K562 (cell line): ENCODE results near the gene AP1G2. TPM values are rescaled to one million over a fixed set of nuclear protein-coding genes. Genes with fewer than 3 reads are reported as not detected.

Experiments
- CREB5 ChIP-seq: fragments of 250-450 bp; sonication (Bioruptor Pico); IDR thresholded peaks from 2 replicates; pipeline ENCODE4 v1.5.0; 2020; ENCODE audit warnings: mild to moderate bottlenecking
- GABPA ChIP-seq: fragments of 200-800 bp; sonication (Bioruptor generic); conservative IDR thresholded peaks from 2 replicates; pipeline ENCODE4 v1.6.1; 2016; ENCODE audit warnings: low read depth, missing genetic modification characterization, missing compliant biosample characterization
- L3MBTL2 ChIP-seq: fragments of 450-650 bp; IDR thresholded peaks from 2 replicates; pipeline ENCODE4 v1.6.1; 2016; ENCODE audit warnings: mild to moderate bottlenecking, moderate library complexity
- MTA3 ChIP-seq: fragments of 450-650 bp; formaldehyde crosslinking; IDR thresholded peaks from 2 replicates; pipeline ENCODE4 v1.6.1; 2017; ENCODE audit warnings: mild to moderate bottlenecking, borderline replicate concordance
- MYC ChIP-seq, 2 experiments: fragments of 250-450 bp in 1 of 2; sonication (Bioruptor Pico) in 1 of 2; IDR thresholded peaks; 2 replicates each; pipeline versions ENCODE4 v1.5.1 to v1.6.1; 2012 to 2021; ENCODE audit warnings: low read depth in 2 of 2, borderline replicate concordance in 1 of 2, improper control_type of control experiment in 1 of 2, low read length in 1 of 2, mild to moderate bottlenecking in 1 of 2, moderate library complexity in 1 of 2
- RBBP5 ChIP-seq: fragments of 200-600 bp; sonication (generic); IDR thresholded peaks from 2 replicates; pipeline ENCODE4 v1.6.1; 2012; ENCODE audit warnings: borderline replicate concordance, mild to moderate bottlenecking, low read length, control low read depth, inconsistent platforms; ENCODE audit not compliant: insufficient read depth, poor library complexity, severe bottlenecking
- RFX1 ChIP-seq: fragments of 450-650 bp; IDR thresholded peaks from 2 replicates; pipeline ENCODE4 v1.6.1; 2016; ENCODE audit warnings: mild to moderate bottlenecking, moderate library complexity
- SLC30A9 ChIP-seq: fragments of 250-450 bp; sonication (Bioruptor Pico); IDR thresholded peaks from 2 replicates; pipeline ENCODE4 v1.8.0; 2022; ENCODE audit warnings: mild to moderate bottlenecking, moderate library complexity
- ZBTB11 ChIP-seq, 3 experiments: fragments of 200-800 bp in 1 of 3; fragments of 250-450 bp in 1 of 3; fragments of 450-650 bp in 1 of 3; sonication (Bioruptor Pico) in 1 of 3; sonication (Bioruptor generic) in 1 of 3; formaldehyde crosslinking in 1 of 3; IDR thresholded peaks; 2 replicates each; pipeline versions ENCODE4 v1.6.1 to v1.8.0; 2016 to 2022; ENCODE audit warnings: mild to moderate bottlenecking in 2 of 3, missing genetic modification characterization in 2 of 3, missing compliant biosample characterization in 1 of 3, moderate library complexity in 1 of 3
- ZNF274 ChIP-seq: IDR thresholded peaks from 2 replicates; pipeline ENCODE4 v1.6.1; 2011; ENCODE audit warnings: low read depth, mild to moderate bottlenecking, low read length, moderate library complexity, borderline replicate concordance
- ZNF644 ChIP-seq: fragments of 200-800 bp; sonication (Bioruptor generic); IDR thresholded peaks from 2 replicates; pipeline ENCODE4 v1.6.1; 2016; ENCODE audit warnings: low read depth, missing genetic modification characterization, missing compliant biosample characterization
- polyA plus RNA-seq, 8 experiments: library from polyadenylated mRNA; depleted of rRNA in 4 of 8; stranded (reverse) in 5 of 8; unstranded in 3 of 8; fragments of >200 nt; fragmentation: Nextera tagmentation in 2 of 8; fragmentation: Illumina TruSeq in 1 of 8; extraction: Ambion mirVana in 2 of 8; extraction: Trizol in 1 of 8; gene quantifications; 2 replicates each; pipeline versions ENCODE4 v1.2.1 to v1.2.3, GENCODE V29; 2011 to 2014; ENCODE audit warnings: inconsistent platforms in 1 of 8, missing spikeins in 1 of 8
- total RNA-seq, 7 experiments: library from RNA; depleted of rRNA in 6 of 7; stranded (reverse); fragments of >200 nt in 6 of 7; fragmentation: Illumina TruSeq in 2 of 7; extraction: Trizol in 2 of 7; gene quantifications; 2 replicates each; pipeline versions ENCODE4 v1.2.1 to v1.2.3, GENCODE V29; 2011 to 2021; ENCODE audit warnings: low replicate concordance in 1 of 7

The AP1G2 gene
- total and polyA plus RNA-seq, 9 of the 15 experiments (the other 6 are each of a cell fraction or from before 2014, with no cell fraction given) = 19.1 to 83.5 (median 33.3) TPM

- TF ChIP-seq ZNF274 = no peak
- peak; percentile 65 for TF ChIP-seq RBBP5
- no peak for TF ChIP-seq CREB5 (CRISPR knock-in tag)
- TF ChIP-seq ZBTB11 (CRISPR knock-in tag; IDR thresholded peaks at IDR 0.05) = peak in 1 of 3 experiments; percentile 94; a peak in 3 of 6 replicates
- TF ChIP-seq MTA3 = peak; percentile 48; the same call in 1 of the 2 replicates
- peak; percentile 97 for TF ChIP-seq RFX1
- TF ChIP-seq ZNF644 (tag) = peak; percentile 56; the same call in 1 of the 2 replicates
- no peak for TF ChIP-seq SLC30A9 (CRISPR knock-in tag)
- TF ChIP-seq GABPA (tag) = peak; percentile 70
- peak; percentile 34 for TF ChIP-seq L3MBTL2
- TF ChIP-seq MYC (IDR thresholded peaks at IDR 0.05; ENCODE audit: low read depth, low read length) = peak; percentile 75
- peak; percentile 76; the same call in 1 of the 2 replicates for TF ChIP-seq MYC (CRISPR knock-in tag; IDR thresholded peaks at IDR 0.05; ENCODE audit: borderline replicate concordance, low read depth)
- TF ChIP-seq, all 486 proteins: peak for 81
These were observed 11.5 kb downstream of the AP1G2 start, which contains the start of gene THTPA (continued) for GRCh38 chr14:23555882-23556699.
